ENCODE results near the gene KCNJ3.

- TF ChIP-seq CEBPB (IDR thresholded peaks at IDR 0.05) (no peak), CTCF (IDR thresholded peaks at IDR 0.05) (no peak), BCL3 (IDR thresholded peaks at IDR 0.05) (no peak), EP300 (IDR thresholded peaks at IDR 0.05) (no peak), MAFK (IDR thresholded peaks at IDR 0.05; ENCODE audit: partially characterized antibody) (no peak), MAX (IDR thresholded peaks at IDR 0.05) (no peak)
Observed at GRCh38 chr2:154804451-154804850, 106.0 kb downstream of the KCNJ3 start.
